GM19372 (cell line): ENCODE data around the gene GPR148.
"Not testable (repeated sequence)": the region's sequence is repeated elsewhere in the genome, so short reads cannot be mapped to it uniquely, and the experiment has no call there.

Experiments used
- ATAC-seq: cut with Tn5 transposase; IDR thresholded peaks from one replicate; pipeline ENCODE4 v1.9.1; 2021; ENCODE audit warnings: mild to moderate bottlenecking, low read depth, moderate library complexity; ENCODE audit not compliant: unreplicated experiment

GPR148 gene

GRCh38 chr2:130728549-130729316 lies at the start of gene GPR148:
GPR148 (plus strand) TSS chr2:130729070; CDS start chr2:130729152, 82 bp downstream.
- no peak for ATAC-seq

- ATAC-seq, result not testable (repeated sequence)
Observed at GRCh38 chr2:130692041-130692770, 36.7 kb upstream of the GPR148 start.

- ATAC-seq, result not testable (repeated sequence)
Observed at GRCh38 chr2:130693474-130693873, 35.4 kb upstream of the GPR148 start.

GRCh38 chr2:130703250-130703649 lies 25.6 kb upstream of the GPR148 start:
- not testable (repeated sequence) for ATAC-seq

GRCh38 chr2:130714795-130715194 lies 14.1 kb upstream of the GPR148 start:
- not testable (repeated sequence) for ATAC-seq

GRCh38 chr2:130720036-130720435 lies 8.8 kb upstream of the GPR148 start:
- no peak for ATAC-seq

- no peak for ATAC-seq
Observed at GRCh38 chr2:130720528-130720927, 8.3 kb upstream of the GPR148 start.

- no peak for ATAC-seq
Observed at GRCh38 chr2:130724455-130724854, 4.4 kb upstream of the GPR148 start.

- ATAC-seq, result no peak
Observed at GRCh38 chr2:130726614-130727180, 2.2 kb upstream of the GPR148 start.

GRCh38 chr2:130727286-130727924 lies 1.5 kb upstream of the GPR148 start:
- ATAC-seq, result no peak

GRCh38 chr2:130728007-130728454 lies 839 bp upstream of the GPR148 start:
- ATAC-seq, result no peak

- ATAC-seq, result no peak
Observed at GRCh38 chr2:130729322-130730299, 741 bp downstream of the GPR148 start.

GRCh38 chr2:130732257-130732656 lies 3.4 kb downstream of the GPR148 start:
- not testable (repeated sequence) for ATAC-seq

GRCh38 chr2:130735200-130735599 lies 6.3 kb downstream of the GPR148 start:
- ATAC-seq, result no peak

GRCh38 chr2:130736487-130736886 lies 7.6 kb downstream of the GPR148 start:
- ATAC-seq, result no peak

GRCh38 chr2:130737592-130737991 lies 8.7 kb downstream of the GPR148 start:
- no peak for ATAC-seq

- ATAC-seq, result no peak
Observed at GRCh38 chr2:130740671-130741070, 11.8 kb downstream of the GPR148 start.

GRCh38 chr2:130743278-130743677 lies 14.4 kb downstream of the GPR148 start:
- no peak for ATAC-seq

- no peak for ATAC-seq
Observed at GRCh38 chr2:130744287-130745117, 15.6 kb downstream of the GPR148 start.
